HepG2 (cell line): Measurements from ENCODE around the gene FBXL7. TPM values are rescaled to one million over a fixed set of nuclear protein-coding genes. Genes with fewer than 3 reads are reported as not detected.

ENCODE experiments used
- ATAC-seq: fragments of 200-7000 bp; cut with Tn5 transposase; 3 replicates; pipeline ENCODE4 v1.9.1; 2020; ENCODE audit warnings: mild to moderate bottlenecking, moderate library complexity
- BruUV-seq: library from RNA; stranded (reverse); fragments of 400-500 nt; replicated peaks from 2 replicates; lab custom pipeline; 2021; lab: Mats Ljungman, UMichigan
- CTCF ChIA-PET: fragments of 300-600 bp; formaldehyde crosslinking; extraction: SDS; loops from one replicate; lab custom pipeline; 2021; ENCODE audit warnings: low total read pairs, inconsistent platforms, low intra/inter-chr PET ratio; lab: Yijun Ruan, JAX
- POLR2A ChIA-PET: fragments of 350-600 bp; sonication (Branson Sonifier 250); formaldehyde crosslinking; loops from one replicate; lab custom pipeline; 2020; ENCODE audit warnings: antibody characterized with exemption, inconsistent platforms; lab: Yijun Ruan, JAX
- DNase-seq: peaks from one replicate; pipeline ENCODE4 v3.0.0-alpha.2; 2015; ENCODE audit warnings: low spot score
- FAIRE-seq: peaks from 3 replicates; lab custom pipeline; 2011; peaks lifted over from hg19 to GRCh38; lab: Jason Lieb, UNC
- H2AFZ ChIP-seq: one replicate; pipeline ENCODE4 v1.6.1; 2011; ENCODE audit warnings: low read length, inconsistent platforms
- H3K27ac ChIP-seq: fragments of 300-600 bp; 3 replicates; pipeline ENCODE4 v1.8.0; 2011; ENCODE audit warnings: mixed run types, mild to moderate bottlenecking, mixed read lengths, low read length, inconsistent platforms; ENCODE audit not compliant: insufficient read depth; ENCODE audit errors: extremely low read length
- H3K27me3 ChIP-seq, 2 experiments: fragments of 200-600 bp in 1 of 2; 2 replicates in 1 of 2; 3 replicates in 1 of 2; pipeline versions ENCODE4 v1.6.0 to v1.8.0; 2011; ENCODE audit warnings: low read length in 2 of 2, mild to moderate bottlenecking in 2 of 2, moderate library complexity in 2 of 2, inconsistent platforms in 1 of 2; ENCODE audit not compliant: insufficient read depth in 2 of 2, control insufficient read depth in 1 of 2
- H3K36me3 ChIP-seq, 2 experiments: fragments of 200-600 bp in 1 of 2; replicated peaks in 1 of 2; 2 replicates in 1 of 2; 3 replicates in 1 of 2; pipeline versions ENCODE4 v1.5.1 to v1.8.0; 2011; ENCODE audit warnings: low read length in 2 of 2, inconsistent platforms in 1 of 2; ENCODE audit not compliant: insufficient read depth in 2 of 2, control insufficient read depth in 1 of 2
- H3K4me1 ChIP-seq: 2 replicates; pipeline ENCODE4 v1.5.1; 2012; ENCODE audit warnings: low read length, inconsistent platforms; ENCODE audit not compliant: insufficient read depth
- H3K4me2 ChIP-seq: 2 replicates; pipeline ENCODE4 v1.6.0; 2011; ENCODE audit warnings: low read depth, low read length, inconsistent platforms
- H3K4me3 ChIP-seq, 3 experiments: fragments of 200-600 bp in 1 of 3; sonication (generic), shearing (Covaris generic) in 1 of 3; replicated peaks in 1 of 3; 2 replicates each; pipeline ENCODE4 v1.5.1; 2011 to 2016; ENCODE audit warnings: low read length in 3 of 3, inconsistent platforms in 2 of 3, low read depth in 2 of 3, mild to moderate bottlenecking in 2 of 3, control low read depth in 1 of 3, mixed read lengths in 1 of 3; ENCODE audit not compliant: insufficient read depth in 1 of 3
- H3K79me2 ChIP-seq: one replicate; pipeline ENCODE4 v1.6.1; 2011; ENCODE audit warnings: low read length, inconsistent platforms; ENCODE audit not compliant: insufficient read depth
- H3K9ac ChIP-seq: 2 replicates; pipeline ENCODE4 v1.6.0; 2011; ENCODE audit warnings: mild to moderate bottlenecking, low read depth, low read length, inconsistent platforms; ENCODE audit not compliant: insufficient read depth
- H3K9me3 ChIP-seq: 2 replicates; pipeline ENCODE4 v1.5.1; 2012; ENCODE audit warnings: mild to moderate bottlenecking, low read length
- H4K20me1 ChIP-seq: 2 replicates; pipeline ENCODE4 v1.6.0; 2011; ENCODE audit warnings: inconsistent platforms, mild to moderate bottlenecking, low read length, moderate library complexity; ENCODE audit not compliant: insufficient read depth
- BRF2 ChIP-seq: sonication (generic); formaldehyde crosslinking; IDR thresholded peaks from 2 replicates; pipeline ENCODE4 v1.8.1; 2022; ENCODE audit warnings: mild to moderate bottlenecking, missing genetic modification reagents
- CBX5 ChIP-seq: sonication (generic); formaldehyde crosslinking; IDR thresholded peaks from 2 replicates; pipeline ENCODE4 v1.4.0; 2020; ENCODE audit warnings: missing genetic modification reagents, borderline replicate concordance
- HIVEP1 ChIP-seq: sonication (generic); formaldehyde crosslinking; IDR thresholded peaks from 2 replicates; pipeline ENCODE4 v1.4.0; 2020; ENCODE audit warnings: mild to moderate bottlenecking, missing genetic modification reagents
- MAF1 ChIP-seq: sonication (generic); formaldehyde crosslinking; IDR thresholded peaks from 2 replicates; pipeline ENCODE4 v1.5.0; 2020; ENCODE audit warnings: missing genetic modification reagents, borderline replicate concordance
- MAZ ChIP-seq, 2 experiments: sonication (generic) in 1 of 2; formaldehyde crosslinking in 1 of 2; IDR thresholded peaks; 2 replicates each; pipeline versions ENCODE4 v1.5.0 to v1.6.1; 2012 to 2020; ENCODE audit warnings: low read depth in 2 of 2, mild to moderate bottlenecking in 2 of 2, borderline replicate concordance in 1 of 2, improper control_type of control experiment in 1 of 2, low read length in 1 of 2, missing genetic modification reagents in 1 of 2, moderate library complexity in 1 of 2
- MED1 ChIP-seq: sonication (generic); formaldehyde crosslinking; IDR thresholded peaks from 2 replicates; pipeline ENCODE4 v1.4.0; 2020; ENCODE audit warnings: missing genetic modification reagents
- PREB ChIP-seq: sonication (generic); formaldehyde crosslinking; IDR thresholded peaks from 2 replicates; pipeline ENCODE4 v1.4.0; 2020; ENCODE audit warnings: missing genetic modification reagents
- RCOR2 ChIP-seq: IDR thresholded peaks from 2 replicates; pipeline ENCODE4 v1.6.1; 2016; ENCODE audit warnings: missing biosample characterization, missing genetic modification reagents
- SNAPC2 ChIP-seq: sonication (generic); formaldehyde crosslinking; IDR thresholded peaks from 2 replicates; pipeline ENCODE4 v1.8.1; 2022; ENCODE audit warnings: mild to moderate bottlenecking, missing genetic modification reagents
- ZBTB3 ChIP-seq: sonication (generic); formaldehyde crosslinking; IDR thresholded peaks from 2 replicates; pipeline ENCODE4 v1.4.0; 2020; ENCODE audit warnings: low read depth, mild to moderate bottlenecking, moderate library complexity, missing genetic modification reagents, borderline replicate concordance
- ZNF160 ChIP-seq: sonication (generic); formaldehyde crosslinking; IDR thresholded peaks from 2 replicates; pipeline ENCODE4 v1.8.0; 2022; ENCODE audit warnings: mild to moderate bottlenecking, inconsistent platforms, missing genetic modification reagents
- ZNF484 ChIP-seq: sonication (generic); formaldehyde crosslinking; IDR thresholded peaks from 2 replicates; pipeline ENCODE4 v1.5.1; 2020; ENCODE audit warnings: mild to moderate bottlenecking, low read depth, missing genetic modification reagents, borderline replicate concordance
- ZNF549 ChIP-seq: sonication (generic); formaldehyde crosslinking; IDR thresholded peaks from 2 replicates; pipeline ENCODE4 v1.5.0; 2020; ENCODE audit warnings: missing genetic modification reagents
- ZNF678 ChIP-seq: sonication (generic); formaldehyde crosslinking; IDR thresholded peaks from 2 replicates; pipeline ENCODE4 v1.4.0; 2020; ENCODE audit warnings: mild to moderate bottlenecking, missing genetic modification reagents
- ZNF703 ChIP-seq: sonication (generic); formaldehyde crosslinking; IDR thresholded peaks from 2 replicates; pipeline ENCODE4 v1.5.1; 2020; ENCODE audit warnings: missing genetic modification reagents, mild to moderate bottlenecking, moderate library complexity, borderline replicate concordance
- ZZZ3 ChIP-seq: sonication (generic); formaldehyde crosslinking; IDR thresholded peaks from 2 replicates; pipeline ENCODE4 v1.4.0; 2020; ENCODE audit warnings: missing genetic modification reagents, mild to moderate bottlenecking, borderline replicate concordance
- WGBS: methylation state at CpG from one replicate; pipeline ENCODE4 v1.1.6; 2017; ENCODE audit warnings: low lambda C conversion rate; 5-methylcytosine and 5-hydroxymethylcytosine counted together
- in situ Hi-C: cut with HindIII; loops from 2 replicates; pipeline ENCODE4 v1.10.0; 2017; ENCODE audit warnings: low pct_unique_long_range_greater_than_20kb; ENCODE audit not compliant: extremely low pct_ligation_motif_present
- intact Hi-C: fragments of 100-400 bp; cut with micrococcal nuclease; formaldehyde crosslinking; loops from one replicate; pipeline ENCODE4 v1.10.0; 2022; ENCODE audit not compliant: unreplicated experiment
- microRNA counts: library from miRNA; unstranded; fragments of <30 nt; microRNA quantifications from one replicate; lab custom pipeline; 2015
- microRNA-seq: library from miRNA; unstranded; fragments of <30 nt; microRNA quantifications from one replicate; pipeline ENCODE4, GENCODE V29; 2020
- polyA plus RNA-seq, 8 experiments: library from polyadenylated mRNA; depleted of rRNA in 3 of 8; stranded (reverse) in 7 of 8; unstranded in 1 of 8; fragments of >200 nt; fragmentation: Illumina TruSeq in 4 of 8; extraction: Trizol in 4 of 8; gene quantifications; 2 replicates each; pipeline versions ENCODE4 v1.2.1 to v1.2.3, GENCODE V29; 2011 to 2016; ENCODE audit warnings: low read depth in 4 of 8, missing spikeins in 1 of 8, mixed read lengths in 1 of 8; ENCODE audit not compliant: insufficient read depth in 1 of 8
- small RNA-seq, 3 experiments: library from RNA; depleted of rRNA; stranded (forward); fragments of <200 nt; gene quantifications; one replicate each; pipeline ENCODE3, GENCODE V24; 2012; ENCODE audit warnings: low read depth in 2 of 3, low replicate concordance in 1 of 3; ENCODE audit not compliant: insufficient read length in 3 of 3, insufficient read depth in 2 of 3
- total RNA-seq, 5 experiments: library from RNA; depleted of rRNA; stranded (reverse); fragments of >200 nt; fragmentation: Illumina TruSeq; extraction: Trizol; gene quantifications; 2 replicates each; pipeline ENCODE4 v1.2.3, GENCODE V29; 2016; ENCODE audit warnings: low read depth in 1 of 5

Gene FBXL7
- total and polyA plus RNA-seq, 2 of the 13 experiments (the other 11 are each of a cell fraction or from before 2014, with no cell fraction given): 0.07 TPM; not detected in 1

DNA sequence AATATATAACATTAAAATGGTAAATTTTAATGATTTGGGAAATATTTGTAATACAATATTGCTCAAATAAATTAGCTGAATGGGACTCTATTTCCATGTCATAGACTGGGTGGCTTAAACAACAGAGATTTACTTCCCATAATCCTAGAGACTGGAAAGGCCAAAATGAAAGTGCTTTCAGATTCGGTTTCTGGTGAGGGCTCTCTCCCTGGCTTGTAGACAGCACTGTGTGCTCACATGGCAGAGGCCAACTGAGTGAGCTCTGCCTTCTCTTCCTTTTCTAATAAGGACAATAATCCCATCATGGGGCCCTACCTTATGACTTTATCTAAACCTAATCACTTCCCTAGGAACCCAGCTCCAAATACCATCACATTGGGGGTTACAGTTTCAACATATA, 483.4 kb downstream of the FBXL7 start:
- DNase-seq (no peak), FAIRE-seq (no peak), ATAC-seq (no peak)
- intact Hi-C loops (no loop called here), in situ Hi-C loops (no loop called here)
- Histone ChIP-seq H3K4me3 (no peak overlapping the region), H3K27me3 (no peaks in the 10 kb centered on the region), H4K20me1 (no peaks in the 10 kb centered on the region), H3K9ac (no peak overlapping the region), H3K27ac (no peak overlapping the region), H3K4me1 (no peaks in the 10 kb centered on the region), H2AFZ (no peak overlapping the region), H3K79me2 (no peaks in the 10 kb centered on the region), H3K4me2 (no peak overlapping the region), H3K36me3 (no peaks in the 10 kb centered on the region), H3K9me3 (no peaks in the 10 kb centered on the region; the same call in 1 of the 2 replicates)
- ChIA-PET CTCF (no interaction called here), POLR2A (no interaction called here)
- 0% methylated on average over 1 of the region's 1 CpG for WGBS
- TF ChIP-seq MAF1 (CRISPR knock-in tag): no peak
- no peak for TF ChIP-seq ZBTB3
- TF ChIP-seq ZNF484 (CRISPR knock-in tag): no peak
- TF ChIP-seq ZNF549 (CRISPR knock-in tag): no peak
- TF ChIP-seq CBX5 (CRISPR knock-in tag): no peak
- TF ChIP-seq MED1: no peak
- no peak for TF ChIP-seq ZNF678 (CRISPR knock-in tag)
- TF ChIP-seq RCOR2 (CRISPR knock-in tag): no peak
- no peak for TF ChIP-seq HIVEP1 (CRISPR knock-in tag)
- TF ChIP-seq MAZ (IDR thresholded peaks at IDR 0.05; ENCODE audit: borderline replicate concordance, low read depth, low read length): no peak
- no peak for TF ChIP-seq MAZ (CRISPR knock-in tag; IDR thresholded peaks at IDR 0.05; ENCODE audit: low read depth)
- no peak for TF ChIP-seq PREB (CRISPR knock-in tag)
- no peak for TF ChIP-seq ZZZ3
- TF ChIP-seq SNAPC2: no peak
- no peak for TF ChIP-seq ZNF703
- TF ChIP-seq ZNF160 (CRISPR knock-in tag): no peak
- TF ChIP-seq BRF2 (CRISPR knock-in tag): no peak
- BruUV-seq: no TSS peak

MicroRNAs within 50 kb of the gene (microRNA counts, 767-probe panel; counts per million panel counts)
- microRNA hsa-miR-887 (lab: Ali Mortazavi, UCI): not detected

Small RNA genes within 50 kb of the gene (microRNA-seq; reads per million reads assigned to microRNA genes)
- not detected for gene MIR887

Small RNA genes within 50 kb of the gene (small RNA-seq; reads per million reads assigned to genes)
- gene MIR887: 0 reads per million in 3 experiments
